NCI-H128 (cell line): ENCODE measurements around the gene ATXN1.
"Not testable (repeated sequence)": the region's sequence is repeated elsewhere in the genome, so short reads cannot be mapped to it uniquely, and the experiment has no call there.

Source experiments
- DNase-seq: peaks from one replicate; lab custom pipeline; 2025; ENCODE audit not compliant: unreplicated experiment; lab: John Stamatoyannopoulos, UW

ATXN1 gene

GRCh38 chr6:16431106-16431505 lies 330.2 kb downstream of the ATXN1 start:
- DNase-seq: no peak

DNA sequence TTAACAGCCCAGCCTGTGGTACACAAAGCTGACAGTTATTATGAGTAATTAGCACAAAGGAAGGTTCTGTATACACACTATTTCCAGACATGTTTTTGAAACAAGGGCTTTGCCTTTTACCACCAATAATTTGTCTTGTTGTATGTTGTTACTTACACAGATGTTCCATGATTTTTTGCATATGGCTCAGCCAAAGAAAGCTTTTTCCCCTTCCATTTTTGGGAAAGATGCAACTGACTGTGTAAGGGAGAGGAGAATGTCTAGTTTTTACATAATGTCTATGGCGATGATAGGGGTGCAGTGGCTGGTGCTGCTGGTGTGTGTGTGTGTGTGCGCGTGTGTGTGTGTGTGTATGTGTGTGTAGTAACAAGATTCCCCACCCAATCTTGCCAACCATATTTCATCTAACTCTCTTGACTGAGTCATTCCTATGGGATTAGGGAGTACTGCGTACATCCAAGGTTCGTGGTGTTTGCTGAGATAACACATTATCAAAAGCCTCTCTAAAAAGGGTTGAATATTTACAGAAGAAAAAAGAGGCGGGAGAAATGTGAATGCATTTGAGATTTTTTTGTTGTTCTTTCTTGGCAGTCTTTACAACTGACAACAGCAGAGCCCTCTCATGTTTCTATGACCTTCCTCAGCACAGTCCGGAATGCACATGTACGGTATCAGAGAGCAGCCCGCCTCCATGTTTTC lies 330.7 kb downstream of the ATXN1 start:
- DNase-seq: no peak

GRCh38 chr6:16429669-16430068 lies 331.6 kb downstream of the ATXN1 start:
- no peak for DNase-seq

DNA sequence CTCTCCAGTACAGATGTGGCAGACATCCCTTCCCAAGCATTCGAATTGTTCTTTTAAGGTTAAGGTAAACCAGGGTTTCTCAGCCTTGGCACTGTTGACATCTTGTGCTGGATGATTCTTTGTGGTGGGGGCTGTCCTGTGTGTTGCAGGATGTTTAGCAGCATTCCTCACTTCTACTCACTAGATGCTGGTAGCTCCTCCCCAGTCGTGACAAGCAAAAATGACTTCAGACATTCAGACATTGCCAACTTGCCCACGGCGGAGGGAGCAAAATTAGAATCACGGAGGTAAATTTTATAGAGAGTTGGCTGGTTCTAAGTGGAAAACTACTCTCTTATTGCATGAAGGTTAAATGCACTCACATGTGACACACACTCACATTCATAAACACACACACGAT lies 334.1 kb downstream of the ATXN1 start:
- no peak for DNase-seq

DNA sequence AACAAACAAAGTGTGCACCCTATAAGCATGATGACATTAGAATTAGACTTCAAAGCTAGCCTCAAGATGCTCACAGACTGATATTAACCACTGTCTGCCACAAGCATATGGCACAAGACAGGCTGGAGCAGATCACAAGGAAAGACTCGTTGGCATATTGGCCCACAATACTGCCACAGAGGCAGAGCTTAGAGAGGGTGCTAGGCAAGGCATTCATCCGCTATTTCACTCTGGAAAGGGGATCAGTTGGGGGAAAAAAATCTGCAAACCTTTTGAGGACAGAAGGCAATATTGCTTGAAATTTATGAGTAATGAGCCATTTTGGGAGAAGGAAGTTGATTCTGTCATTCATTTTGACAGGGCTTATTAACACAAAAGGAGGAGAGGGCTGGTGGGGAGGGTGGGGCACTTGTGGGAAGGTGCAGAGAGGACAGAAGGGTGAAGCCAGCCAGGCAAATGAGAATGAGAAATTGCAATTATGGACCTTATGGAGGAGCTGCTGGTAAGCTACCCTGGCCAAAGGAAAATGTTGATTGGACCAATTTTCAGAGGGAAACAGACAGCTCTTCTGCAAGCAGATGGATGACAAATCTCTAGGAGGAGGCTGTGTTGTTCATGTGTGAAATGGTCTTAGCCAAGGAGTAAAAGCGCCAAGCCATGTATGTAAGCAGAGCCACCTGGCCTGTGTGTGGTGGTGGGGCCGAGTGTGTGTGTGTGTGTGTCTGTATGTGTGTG lies 335.2 kb downstream of the ATXN1 start:
- DNase-seq: no peak

DNA sequence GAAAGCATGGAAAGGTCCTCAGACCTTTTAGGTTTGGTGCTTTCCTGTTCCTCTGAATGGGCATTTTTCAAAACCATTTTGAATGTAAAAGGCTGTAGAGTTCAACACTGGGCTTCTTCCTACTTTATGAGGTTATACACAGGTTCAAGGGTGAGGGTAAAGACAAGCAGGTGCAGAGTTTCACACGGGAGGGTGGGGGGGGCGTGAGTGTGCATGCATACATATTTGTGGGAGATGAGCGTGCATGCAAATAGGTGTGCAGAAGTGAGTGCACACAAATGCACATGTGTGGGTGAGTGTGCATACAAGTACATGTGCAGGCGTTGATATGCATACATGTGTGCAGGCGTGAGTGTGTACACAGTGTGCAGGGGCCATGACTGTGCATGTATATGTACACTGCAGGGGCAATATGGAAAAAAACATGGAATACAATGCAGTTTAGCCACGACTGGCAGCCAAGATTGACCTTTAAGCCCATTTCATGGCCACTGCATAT lies 339.7 kb downstream of the ATXN1 start:
- DNase-seq: no peak

- DNase-seq: no peak
These were observed 340.4 kb downstream of the ATXN1 start for GRCh38 chr6:16420715-16421461.

GRCh38 chr6:16420337-16420714 lies 340.9 kb downstream of the ATXN1 start:
- no peak for DNase-seq

DNA sequence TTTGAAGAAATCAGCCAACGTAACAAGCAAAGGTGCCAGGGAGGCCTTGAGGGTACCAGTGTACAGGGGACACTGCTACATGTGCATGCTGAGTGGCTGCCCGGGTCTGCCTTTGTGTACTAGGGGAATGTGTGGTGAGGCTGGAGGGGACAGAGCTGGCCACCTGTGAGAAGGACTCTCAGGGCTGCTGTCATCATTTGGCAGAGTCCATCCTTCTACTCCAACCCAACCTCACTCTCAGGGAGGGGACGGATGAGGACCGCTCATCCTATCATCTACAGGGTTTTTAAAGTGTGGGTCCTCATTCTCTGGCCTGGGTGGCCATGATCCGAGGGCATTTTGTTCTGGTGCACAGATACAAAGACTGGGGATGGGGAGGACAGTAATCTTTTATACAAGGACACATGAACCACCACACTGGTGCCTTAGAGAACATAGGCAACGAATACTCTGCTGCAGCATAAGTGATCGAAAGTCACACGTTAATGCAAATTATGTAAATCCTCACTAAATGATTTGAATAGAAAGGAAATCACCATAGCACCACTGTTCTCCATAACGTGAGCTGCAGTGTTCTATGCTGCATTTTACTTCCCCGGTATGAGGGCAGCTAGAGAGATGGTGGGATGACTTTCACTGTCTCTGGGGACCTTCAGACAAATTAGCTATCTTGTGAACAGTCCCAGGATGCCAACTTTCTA lies 341.5 kb downstream of the ATXN1 start:
- DNase-seq: no peak

DNA sequence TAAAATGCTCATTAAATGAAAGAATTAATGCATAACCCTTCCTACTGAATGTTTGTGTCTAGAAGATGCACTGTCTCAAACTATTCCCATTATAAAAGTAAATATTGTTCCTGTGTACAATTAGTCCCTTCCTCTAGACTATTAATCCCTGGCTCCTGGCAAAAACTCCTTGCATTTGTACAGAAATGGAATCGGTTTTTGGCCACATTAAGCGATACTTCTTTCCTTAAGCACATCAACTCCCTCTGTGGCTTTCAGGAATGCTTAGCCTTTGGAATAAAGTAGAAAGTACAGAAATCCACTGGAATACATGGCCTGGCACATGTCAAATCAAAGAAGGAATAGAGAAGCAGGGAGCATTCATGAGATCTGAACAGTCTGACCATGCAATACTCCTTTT lies 343.1 kb downstream of the ATXN1 start:
- DNase-seq: no peak

DNA sequence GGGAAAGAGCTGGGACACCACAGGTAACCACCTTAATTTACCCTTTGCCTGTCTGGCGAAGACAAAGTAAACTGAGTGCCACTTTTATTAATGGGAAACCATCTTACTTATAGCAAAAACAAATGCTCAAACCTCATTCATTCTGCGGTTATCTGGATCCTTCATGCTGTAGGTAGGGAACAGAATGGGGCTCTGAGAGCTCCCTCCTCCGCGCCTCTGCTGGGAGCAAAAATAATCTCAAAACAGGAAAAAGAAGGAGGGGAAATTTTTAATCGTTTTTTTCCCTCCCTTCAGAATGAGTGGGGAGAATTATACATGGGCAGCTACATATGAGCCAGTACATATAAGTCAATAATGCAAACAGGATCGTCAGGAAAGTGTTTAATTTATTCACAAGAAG lies 345.6 kb downstream of the ATXN1 start:
- DNase-seq: no peak

GRCh38 chr6:16414205-16414604 lies 347.1 kb downstream of the ATXN1 start:
- no peak for DNase-seq

GRCh38 chr6:16413399-16413798 lies 347.9 kb downstream of the ATXN1 start:
- DNase-seq: no peak

DNA sequence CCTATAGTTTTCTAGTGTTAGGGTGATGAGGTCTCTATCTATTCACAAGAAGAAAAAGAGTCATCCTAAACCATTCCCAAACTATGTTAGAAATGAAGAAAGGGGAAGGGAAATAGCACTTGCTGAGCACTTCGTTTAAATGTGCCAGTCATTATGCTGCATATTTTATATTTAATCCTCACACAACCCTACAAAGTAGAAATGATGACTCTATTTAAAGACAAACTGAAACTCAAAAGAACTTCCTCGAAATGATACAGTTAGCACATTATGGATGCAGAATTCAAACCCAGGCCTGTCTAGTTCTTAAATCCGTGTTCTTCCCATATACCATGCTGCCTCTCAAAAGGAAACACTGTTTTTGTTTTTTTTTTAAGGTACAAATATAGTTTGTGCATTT lies 348.3 kb downstream of the ATXN1 start:
- DNase-seq: no peak

- no peak for DNase-seq
These were observed 349.1 kb downstream of the ATXN1 start for GRCh38 chr6:16412171-16412570.

- no peak for DNase-seq
These were observed 351.5 kb downstream of the ATXN1 start for GRCh38 chr6:16409531-16410441.

DNA sequence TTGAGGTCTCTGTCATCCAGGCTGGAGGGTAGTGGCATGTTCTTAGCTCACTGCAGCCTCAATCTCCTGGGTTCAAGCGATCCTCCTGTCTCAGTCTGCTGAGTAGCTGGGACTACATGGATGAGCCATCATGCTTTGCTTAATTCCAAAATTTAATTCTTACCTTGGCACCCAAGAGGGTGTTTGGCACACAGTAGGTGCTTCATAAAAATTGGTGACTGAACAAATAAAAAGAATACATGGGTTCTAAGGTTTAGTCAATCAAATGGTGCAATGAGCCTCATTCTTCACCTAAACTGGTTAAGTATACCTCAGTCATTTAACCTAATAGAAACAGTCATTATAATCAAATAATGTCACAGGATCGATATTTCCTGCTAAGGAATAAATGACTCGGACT lies 352.5 kb downstream of the ATXN1 start:
- no peak for DNase-seq

GRCh38 chr6:16406966-16407365 lies 354.3 kb downstream of the ATXN1 start:
- no peak for DNase-seq

DNA sequence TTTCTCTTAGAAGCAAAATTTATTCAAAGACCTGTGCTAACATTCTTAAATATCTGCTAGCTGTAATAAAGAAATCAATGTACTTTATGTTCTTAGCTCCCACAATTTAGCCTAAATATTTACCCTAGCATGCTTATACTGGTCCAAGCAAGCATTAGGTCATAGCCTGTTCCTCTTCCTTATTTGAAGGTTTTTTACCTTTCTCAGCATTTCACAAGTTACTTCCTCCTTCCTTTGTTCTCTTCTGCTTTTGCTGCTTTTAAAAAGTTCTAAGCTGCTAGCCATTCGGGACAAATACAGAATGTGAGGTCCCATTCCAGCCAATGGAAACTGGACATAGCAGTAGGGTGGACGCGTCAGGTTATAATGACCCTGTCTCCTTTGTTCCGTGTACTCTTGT lies 354.7 kb downstream of the ATXN1 start:
- DNase-seq: not testable (repeated sequence)

- no peak for DNase-seq
These were observed 355.9 kb downstream of the ATXN1 start for GRCh38 chr6:16405375-16405774.
